A673 (cell line): ENCODE measurements around the gene CCDC171.

Source experiments
- CTCF ChIP-seq: fragments of 300-800, 200-600 bp; sonication (generic); conservative IDR thresholded peaks from 2 replicates; pipeline ENCODE4 v1.5.1; 2017; ENCODE audit warnings: low read depth, mild to moderate bottlenecking, antibody characterized with exemption, low read length, moderate library complexity, mixed read lengths
- EZH2 ChIP-seq: fragments of 200-600 bp; sonication (generic); IDR thresholded peaks from 2 replicates; pipeline ENCODE4 v1.6.1; 2017; ENCODE audit warnings: borderline replicate concordance, low read depth, mild to moderate bottlenecking, mixed read lengths, antibody characterized with exemption, low read length; ENCODE audit not compliant: poor library complexity, severe bottlenecking

- TF ChIP-seq CTCF (no peak), EZH2 (no peak)
Observed at GRCh38 chr9:15714746-15715145, 161.9 kb downstream of the CCDC171 start.
